ENCODE results near the gene ZBTB17.
A peak's percentile ranks its signal among the peaks of the same experiment; 100 is the strongest.
"Not testable (repeated sequence)": the region's sequence is repeated elsewhere in the genome, so short reads cannot be mapped to it uniquely, and the experiment has no call there.

Gene ZBTB17

DNA sequence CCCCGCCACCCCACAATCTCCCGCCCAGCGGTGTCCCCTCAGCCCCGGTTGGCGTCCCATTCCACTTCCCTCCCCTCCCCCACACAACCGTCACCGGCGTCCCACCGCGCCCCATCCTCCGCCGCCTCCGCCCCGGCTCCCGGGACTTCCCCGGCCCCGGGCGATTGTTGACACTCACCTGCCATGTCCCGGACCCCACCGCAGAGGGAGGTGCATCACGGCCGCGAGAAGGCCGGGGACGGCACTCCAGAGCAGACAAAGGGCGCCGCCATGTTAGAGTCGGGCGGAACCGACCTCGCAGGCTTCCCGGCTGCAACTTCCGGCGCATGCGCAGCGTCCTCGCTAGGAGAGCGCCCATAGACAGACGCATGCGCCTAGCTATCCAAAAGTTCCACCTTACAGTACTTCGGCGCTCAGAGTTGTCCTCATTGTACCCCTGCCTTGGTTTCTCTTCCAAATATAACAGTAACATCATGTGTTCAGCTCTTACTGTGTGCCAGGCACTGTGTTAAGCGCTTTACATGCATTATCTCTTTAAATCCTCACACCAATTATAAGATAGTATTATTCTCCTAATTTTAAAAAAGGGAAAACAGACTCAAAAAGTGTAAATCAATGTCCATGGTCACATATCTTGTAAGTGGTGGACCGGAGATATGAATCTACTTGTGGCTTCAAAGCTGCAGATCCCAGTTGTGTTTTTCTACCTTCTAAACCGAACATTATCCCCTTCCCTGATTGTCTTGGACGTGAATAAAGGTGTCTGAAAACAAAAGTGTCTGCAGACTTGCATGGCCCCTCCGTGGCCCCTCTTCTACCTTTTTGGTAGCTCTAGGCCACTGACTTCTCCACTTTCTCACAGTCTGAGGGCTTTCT is at the start of gene ZBTB17:
TSS of gene ZBTB17 (minus strand) at position 297 of the 876 bp plus-strand sequence. CDS start 27,606 bp downstream, outside the sequence.
- TF ChIP-seq, protein P1, sequence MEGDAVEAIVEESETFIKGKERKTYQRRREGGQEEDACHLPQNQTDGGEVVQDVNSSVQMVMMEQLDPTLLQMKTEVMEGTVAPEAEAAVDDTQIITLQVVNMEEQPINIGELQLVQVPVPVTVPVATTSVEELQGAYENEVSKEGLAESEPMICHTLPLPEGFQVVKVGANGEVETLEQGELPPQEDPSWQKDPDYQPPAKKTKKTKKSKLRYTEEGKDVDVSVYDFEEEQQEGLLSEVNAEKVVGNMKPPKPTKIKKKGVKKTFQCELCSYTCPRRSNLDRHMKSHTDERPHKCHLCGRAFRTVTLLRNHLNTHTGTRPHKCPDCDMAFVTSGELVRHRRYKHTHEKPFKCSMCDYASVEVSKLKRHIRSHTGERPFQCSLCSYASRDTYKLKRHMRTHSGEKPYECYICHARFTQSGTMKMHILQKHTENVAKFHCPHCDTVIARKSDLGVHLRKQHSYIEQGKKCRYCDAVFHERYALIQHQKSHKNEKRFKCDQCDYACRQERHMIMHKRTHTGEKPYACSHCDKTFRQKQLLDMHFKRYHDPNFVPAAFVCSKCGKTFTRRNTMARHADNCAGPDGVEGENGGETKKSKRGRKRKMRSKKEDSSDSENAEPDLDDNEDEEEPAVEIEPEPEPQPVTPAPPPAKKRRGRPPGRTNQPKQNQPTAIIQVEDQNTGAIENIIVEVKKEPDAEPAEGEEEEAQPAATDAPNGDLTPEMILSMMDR (IDR thresholded peaks at IDR 0.05; ENCODE audit: low read depth, low read length) = no peak
- peak; percentile 81 for DNase-seq (ENCODE audit: extremely low read depth, low read depth)

DNA sequence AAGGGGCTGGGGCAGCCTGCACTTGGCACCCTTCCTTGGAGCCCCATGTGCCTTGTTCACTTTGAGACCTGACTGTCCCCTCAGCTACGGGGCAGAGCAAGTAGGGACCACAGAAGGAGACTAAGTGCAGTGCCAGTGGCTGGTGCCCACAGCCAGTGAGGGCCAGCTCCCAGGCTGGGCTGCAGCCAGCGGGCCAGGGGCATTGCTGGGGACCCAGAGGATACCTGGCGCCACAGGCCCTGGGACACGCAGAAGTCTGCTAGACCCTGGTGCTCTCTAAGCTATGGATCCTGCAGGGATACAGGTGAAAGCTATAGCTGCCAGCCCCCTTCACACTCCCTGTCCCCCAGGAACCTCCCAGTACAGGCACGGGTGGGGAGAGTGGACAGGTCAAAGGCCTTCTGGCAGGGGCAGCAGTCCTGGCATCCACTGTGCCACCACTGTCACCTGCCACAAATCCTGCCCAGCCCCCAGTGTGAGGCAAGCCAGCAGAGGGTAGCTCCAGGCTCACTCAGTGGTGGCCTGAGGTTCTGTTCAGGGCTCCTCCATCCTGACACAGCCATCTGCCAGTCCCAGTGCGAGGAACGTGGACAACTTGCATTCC is 47.3 kb upstream of the ZBTB17 start:
- no peak for DNase-seq (ENCODE audit: extremely low read depth, low read depth)
- TF ChIP-seq, protein P1 (IDR thresholded peaks at IDR 0.05; ENCODE audit: low read depth, low read length) = no peak

DNA sequence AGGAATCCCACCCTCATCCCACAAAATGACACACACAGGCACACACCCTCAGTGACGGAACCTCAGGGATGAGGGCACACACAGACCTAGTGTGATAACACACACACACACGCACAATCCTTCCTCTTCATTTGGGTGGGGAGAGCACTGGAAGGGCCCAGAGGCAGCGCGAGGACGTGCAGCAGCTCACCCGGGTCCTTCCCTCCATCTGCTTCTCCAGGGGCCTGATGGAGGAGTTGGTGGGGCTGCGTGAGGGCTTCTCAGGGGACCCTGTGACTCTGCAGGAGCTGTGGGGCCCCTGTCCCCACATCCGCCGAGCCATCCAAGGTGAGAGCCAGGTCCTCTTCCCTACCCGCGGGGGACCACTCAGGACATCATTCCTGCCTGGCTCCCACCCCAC is 46.5 kb upstream of the ZBTB17 start:
- TF ChIP-seq, protein P1 (IDR thresholded peaks at IDR 0.05; ENCODE audit: low read depth, low read length) = no peak
- no peak for DNase-seq (ENCODE audit: extremely low read depth, low read depth)

DNA sequence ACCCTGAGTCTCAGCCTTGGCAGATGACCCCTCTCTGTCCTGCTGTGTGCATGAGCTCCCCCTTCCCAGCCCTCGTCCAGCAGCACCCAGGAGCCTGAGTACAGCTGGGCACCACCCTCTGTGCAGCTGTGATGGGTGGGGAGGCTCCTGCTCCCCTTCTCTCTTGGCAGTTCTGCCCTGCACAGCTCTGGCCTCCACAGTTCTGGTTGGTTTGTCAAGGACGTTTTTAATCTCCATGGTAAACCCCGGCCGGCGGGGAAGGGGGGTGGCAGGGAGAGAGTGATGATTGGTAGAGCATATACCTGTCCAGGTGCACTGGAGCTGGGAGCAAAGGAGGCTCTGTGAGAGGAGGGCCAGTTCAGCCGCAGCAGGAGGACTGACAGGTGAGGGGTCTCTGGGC is 45.8 kb upstream of the ZBTB17 start, which contains the start of gene CLCNKA:
TSS of gene CLCNKA (plus strand) at position 356 of the 400 bp plus-strand sequence. CDS start 584 bp downstream, outside the sequence.
- TF ChIP-seq, protein P1 (IDR thresholded peaks at IDR 0.05; ENCODE audit: low read depth, low read length) = no peak
- DNase-seq (ENCODE audit: extremely low read depth, low read depth) = no peak

DNA sequence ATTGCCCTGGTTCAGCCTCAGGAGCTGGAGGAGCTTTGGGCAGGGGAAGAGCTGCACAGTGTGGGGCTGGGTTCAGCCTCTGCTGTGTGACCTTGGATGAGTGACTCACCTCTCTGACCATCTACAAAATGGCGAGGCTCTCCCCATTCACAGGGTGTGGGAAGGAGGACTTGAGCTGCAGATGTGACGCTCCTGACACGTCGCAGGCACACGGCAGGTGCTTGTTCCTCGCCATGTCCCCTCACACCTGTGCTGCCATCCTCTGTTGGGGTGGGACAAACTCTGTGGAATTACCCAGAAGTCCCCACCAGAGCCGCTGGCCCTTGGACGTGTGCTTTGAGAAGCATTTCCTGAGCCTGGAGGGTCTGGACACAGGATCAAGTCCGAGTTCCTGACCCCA is 45.0 kb upstream of the ZBTB17 start:
- DNase-seq (ENCODE audit: extremely low read depth, low read depth) = not testable (repeated sequence)

DNA sequence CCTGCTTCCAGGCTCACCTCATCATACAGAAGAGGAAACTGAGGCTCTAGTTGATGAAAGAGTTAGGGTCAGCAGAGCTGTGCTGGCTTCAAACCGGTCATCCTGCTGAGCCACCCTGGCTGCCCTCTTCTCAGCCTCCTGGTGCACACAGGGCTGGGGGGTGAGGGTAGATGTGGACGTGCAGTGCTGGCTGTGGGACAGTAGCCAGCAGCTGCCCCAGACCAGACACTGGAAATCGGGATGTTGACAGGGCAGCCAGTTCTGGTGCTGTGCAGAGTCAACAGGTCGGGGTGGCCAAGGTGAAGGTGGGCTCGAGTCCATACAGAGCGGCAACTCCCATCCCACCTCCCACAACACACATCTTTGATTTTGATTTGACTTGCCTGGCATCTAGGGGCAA is 44.4 kb upstream of the ZBTB17 start:
- TF ChIP-seq, protein P1 (IDR thresholded peaks at IDR 0.05; ENCODE audit: low read depth, low read length) = no peak
- no peak for DNase-seq (ENCODE audit: extremely low read depth, low read depth)

DNA sequence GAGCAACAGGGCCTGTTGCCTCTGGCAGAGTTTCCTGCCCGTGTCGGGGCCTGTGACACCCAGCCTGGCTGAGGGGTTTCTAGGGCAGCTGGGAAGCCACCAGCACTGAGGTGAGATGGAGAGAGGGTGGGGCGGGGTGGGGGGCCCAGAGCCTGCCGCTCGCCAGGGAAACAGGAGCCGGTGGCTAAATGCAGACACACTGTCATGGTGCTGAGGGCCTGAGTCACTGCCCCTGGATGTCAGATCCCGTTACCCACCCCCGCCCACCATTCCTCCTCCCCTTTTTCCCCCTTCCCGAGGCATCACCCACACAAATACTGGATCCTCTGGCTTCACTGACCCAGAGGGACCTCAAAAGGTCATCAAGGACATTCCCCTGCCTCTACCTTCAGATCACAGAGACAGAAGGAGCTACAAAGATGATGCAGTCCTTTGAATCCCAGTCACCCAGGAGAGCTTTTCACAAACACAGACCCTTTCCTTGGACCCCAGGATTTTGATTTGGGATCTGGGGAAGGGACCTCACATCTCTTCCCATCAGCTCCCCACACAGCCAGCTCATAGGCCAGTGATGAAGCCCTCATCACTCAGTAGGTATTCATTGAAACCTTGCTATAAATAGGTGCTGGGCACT is 43.9 kb upstream of the ZBTB17 start:
- TF ChIP-seq, protein P1 (IDR thresholded peaks at IDR 0.05; ENCODE audit: low read depth, low read length) = no peak
- no peak for DNase-seq (ENCODE audit: extremely low read depth, low read depth)

Data from AG09319 (cell line).